ENCODE measurements around the gene FBXL22. TPM values are rescaled to one million over a fixed set of nuclear protein-coding genes. Genes with fewer than 3 reads are reported as not detected.

FBXL22 gene
- total RNA-seq, 6 experiments from 2014 or later, result 0.20 to 0.57 (median 0.29) TPM

DNA sequence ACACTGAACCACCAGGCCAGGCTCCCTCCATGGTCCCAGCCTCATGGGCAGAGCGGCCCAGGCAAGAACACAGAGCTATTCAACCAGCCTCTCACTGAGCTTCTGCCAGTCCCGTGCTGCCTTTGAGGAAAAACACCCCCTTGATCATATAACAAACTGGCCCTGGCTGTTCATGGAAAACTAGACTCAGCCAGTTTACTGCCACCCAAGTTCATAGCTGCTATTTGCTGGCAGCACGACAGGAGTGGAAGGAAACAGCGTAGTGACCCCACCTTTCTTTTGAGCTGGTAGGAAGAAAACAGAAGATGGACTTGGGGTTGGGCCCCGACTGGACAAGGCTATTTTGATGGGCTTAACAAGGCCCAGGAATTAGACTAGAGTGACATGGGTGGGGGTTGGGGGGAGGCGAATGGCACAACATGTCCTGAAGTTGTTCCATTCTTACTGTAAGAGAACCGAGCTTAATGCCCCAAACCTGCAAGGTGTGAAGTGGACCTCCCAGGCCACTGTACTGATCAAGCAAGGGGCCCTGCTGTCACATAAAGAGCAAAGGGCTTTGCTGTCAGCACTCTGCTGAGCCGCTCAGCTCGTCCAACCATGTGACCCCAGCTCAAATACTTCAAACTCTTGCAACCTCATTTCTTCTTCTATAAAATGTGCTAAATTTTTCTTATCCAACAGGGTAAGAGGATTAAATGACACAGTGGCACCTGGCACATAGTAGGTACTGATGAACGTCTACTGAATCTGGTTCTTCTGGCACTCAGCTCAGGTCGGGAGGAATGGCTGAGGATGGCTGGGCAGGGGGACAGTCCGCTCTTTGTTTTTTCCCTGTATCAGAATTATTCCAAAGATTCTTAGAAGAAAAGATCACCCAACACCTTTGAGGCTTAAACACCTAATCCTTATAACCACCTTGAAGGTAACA is 1.6 kb downstream of the FBXL22 start:
- Mint-ChIP-seq H3K9me3 (no peaks in the 10 kb centered on the region), H3K27me3 (ENCODE audit: insufficient read depth) (peaks cover 6% of the 10 kb centered on the region), H3K27ac (no peak overlapping the region; the same call in 1 of the 2 replicates), H3K36me3 (ENCODE audit: low read depth) (0 out of 2 replicates have a peak, but pooled peaks cover 7% of the 10 kb centered on the region), H3K4me1 (ENCODE audit: low read depth) (peaks cover 34% of the 10 kb centered on the region), H3K4me3 (no peak overlapping the region)
- no peak for DNase-seq
- TF ChIP-seq, protein P1, sequence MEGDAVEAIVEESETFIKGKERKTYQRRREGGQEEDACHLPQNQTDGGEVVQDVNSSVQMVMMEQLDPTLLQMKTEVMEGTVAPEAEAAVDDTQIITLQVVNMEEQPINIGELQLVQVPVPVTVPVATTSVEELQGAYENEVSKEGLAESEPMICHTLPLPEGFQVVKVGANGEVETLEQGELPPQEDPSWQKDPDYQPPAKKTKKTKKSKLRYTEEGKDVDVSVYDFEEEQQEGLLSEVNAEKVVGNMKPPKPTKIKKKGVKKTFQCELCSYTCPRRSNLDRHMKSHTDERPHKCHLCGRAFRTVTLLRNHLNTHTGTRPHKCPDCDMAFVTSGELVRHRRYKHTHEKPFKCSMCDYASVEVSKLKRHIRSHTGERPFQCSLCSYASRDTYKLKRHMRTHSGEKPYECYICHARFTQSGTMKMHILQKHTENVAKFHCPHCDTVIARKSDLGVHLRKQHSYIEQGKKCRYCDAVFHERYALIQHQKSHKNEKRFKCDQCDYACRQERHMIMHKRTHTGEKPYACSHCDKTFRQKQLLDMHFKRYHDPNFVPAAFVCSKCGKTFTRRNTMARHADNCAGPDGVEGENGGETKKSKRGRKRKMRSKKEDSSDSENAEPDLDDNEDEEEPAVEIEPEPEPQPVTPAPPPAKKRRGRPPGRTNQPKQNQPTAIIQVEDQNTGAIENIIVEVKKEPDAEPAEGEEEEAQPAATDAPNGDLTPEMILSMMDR (IDR thresholded peaks at IDR 0.05), result no peak

DNA sequence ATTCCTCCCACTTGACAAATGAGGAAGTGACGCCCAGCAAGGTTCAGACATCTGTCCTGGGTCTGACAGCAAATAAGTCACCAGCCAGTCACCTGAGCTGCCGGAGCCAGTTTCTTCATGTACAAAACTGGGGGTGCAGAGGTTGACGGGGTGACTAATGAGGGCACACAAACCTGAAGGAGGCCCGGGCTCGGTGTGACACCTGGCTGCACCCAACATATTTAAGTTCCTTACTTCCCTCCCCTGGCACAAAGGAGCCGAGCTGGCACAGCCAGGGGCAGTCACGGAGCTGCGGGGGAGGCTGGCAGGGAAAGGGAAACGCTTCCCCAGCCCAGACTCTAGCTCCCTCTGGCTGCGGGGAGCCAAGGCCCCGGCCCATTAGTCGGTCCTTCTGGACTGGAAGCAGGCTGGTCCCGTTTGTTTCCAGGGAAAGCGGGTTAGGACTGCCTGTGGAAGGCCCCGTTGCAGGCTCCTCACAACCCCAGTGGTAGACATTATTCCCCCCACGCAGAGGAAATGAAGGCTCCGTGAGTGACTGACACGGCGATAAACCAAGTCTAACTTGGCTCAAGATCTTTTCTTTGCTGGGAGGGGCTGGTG is 2.3 kb downstream of the FBXL22 start:
- H3K27ac Mint-ChIP-seq, result peak overlapping the region; percentile 73; the same call in 1 of the 2 replicates
- DNase-seq, result no peak
- H3K4me3 Mint-ChIP-seq, result peak overlapping the region; percentile 97
- H3K27me3 Mint-ChIP-seq (ENCODE audit: insufficient read depth), result peaks cover 5% of the 10 kb centered on the region
- no peaks in the 10 kb centered on the region for H3K36me3 Mint-ChIP-seq (ENCODE audit: low read depth)
- H3K4me1 Mint-ChIP-seq (ENCODE audit: low read depth), result peaks cover 27% of the 10 kb centered on the region
- TF ChIP-seq, protein P1 (IDR thresholded peaks at IDR 0.05), result peak; percentile 66; the same call in 1 of the 2 replicates
- no peaks in the 10 kb centered on the region for H3K9me3 Mint-ChIP-seq

DNA sequence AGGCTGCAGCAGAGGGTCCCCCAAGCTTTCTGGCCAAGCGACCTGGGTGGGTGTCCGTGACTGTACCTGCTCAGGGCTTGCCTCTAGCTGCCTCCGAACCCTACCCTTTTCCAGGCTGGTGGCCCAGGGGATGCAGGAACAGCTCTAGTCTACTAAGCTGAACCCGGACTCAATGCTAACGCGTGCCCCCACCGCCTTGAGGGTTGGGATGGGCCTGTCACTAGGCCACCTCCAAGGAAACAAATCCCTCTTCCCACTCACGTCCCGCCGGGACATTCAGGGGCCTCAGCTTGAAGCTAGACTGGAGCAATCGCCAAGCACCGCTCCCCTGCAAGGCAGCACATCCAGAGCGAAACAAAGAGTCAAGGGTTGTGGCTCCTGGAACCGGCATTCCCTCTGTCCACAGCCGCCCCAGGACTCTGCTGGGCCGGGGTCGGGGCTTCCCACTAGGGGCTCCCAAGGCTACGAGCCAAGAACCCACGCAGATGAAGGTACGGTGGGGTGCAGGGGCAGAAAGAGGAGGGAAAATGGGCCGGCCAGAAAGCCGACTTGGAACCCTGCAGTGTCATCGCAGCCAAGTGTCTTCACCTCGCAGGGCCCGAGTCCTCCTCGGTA is 2.9 kb downstream of the FBXL22 start:
- H3K4me1 Mint-ChIP-seq (ENCODE audit: low read depth), result peaks cover 23% of the 10 kb centered on the region
- peaks cover 5% of the 10 kb centered on the region for H3K27me3 Mint-ChIP-seq (ENCODE audit: insufficient read depth)
- H3K4me3 Mint-ChIP-seq, result peak overlapping the region; percentile 97
- no peaks in the 10 kb centered on the region for H3K9me3 Mint-ChIP-seq
- peak overlapping the region; percentile 73 for H3K27ac Mint-ChIP-seq
- no peaks in the 10 kb centered on the region for H3K36me3 Mint-ChIP-seq (ENCODE audit: low read depth)
- TF ChIP-seq, protein P1 (IDR thresholded peaks at IDR 0.05), result no peak
- DNase-seq, result no peak

DNA sequence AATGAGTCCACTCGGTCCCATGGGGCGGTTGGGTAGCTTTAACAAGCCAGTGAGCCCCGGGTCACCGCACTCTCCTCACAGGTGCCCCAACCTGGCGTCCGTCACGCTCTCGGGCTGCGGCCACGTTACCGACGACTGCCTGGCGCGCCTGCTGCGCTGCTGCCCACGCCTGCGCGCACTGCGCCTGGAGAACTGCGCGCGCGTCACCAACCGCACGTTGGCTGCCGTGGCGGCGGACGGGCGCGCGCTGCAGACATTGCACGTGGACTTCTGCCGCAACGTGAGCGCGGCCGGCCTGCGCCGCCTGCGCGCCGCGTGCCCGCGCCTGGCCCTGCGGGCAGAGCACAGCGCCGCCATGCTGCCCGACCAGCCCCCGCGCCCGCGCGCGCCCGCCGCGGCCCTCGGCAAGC is 3.4 kb downstream of the FBXL22 start:
- peaks cover 5% of the 10 kb centered on the region for H3K27me3 Mint-ChIP-seq (ENCODE audit: insufficient read depth)
- no peaks in the 10 kb centered on the region for H3K36me3 Mint-ChIP-seq (ENCODE audit: low read depth)
- peaks cover 23% of the 10 kb centered on the region for H3K4me1 Mint-ChIP-seq (ENCODE audit: low read depth)
- peak; percentile 88 for DNase-seq
- H3K9me3 Mint-ChIP-seq, result no peaks in the 10 kb centered on the region
- peak overlapping the region; percentile 89 for H3K27ac Mint-ChIP-seq
- TF ChIP-seq, protein P1 (IDR thresholded peaks at IDR 0.05), result peak; percentile 22; the same call in 1 of the 2 replicates
- peak overlapping the region; percentile 97 for H3K4me3 Mint-ChIP-seq

DNA sequence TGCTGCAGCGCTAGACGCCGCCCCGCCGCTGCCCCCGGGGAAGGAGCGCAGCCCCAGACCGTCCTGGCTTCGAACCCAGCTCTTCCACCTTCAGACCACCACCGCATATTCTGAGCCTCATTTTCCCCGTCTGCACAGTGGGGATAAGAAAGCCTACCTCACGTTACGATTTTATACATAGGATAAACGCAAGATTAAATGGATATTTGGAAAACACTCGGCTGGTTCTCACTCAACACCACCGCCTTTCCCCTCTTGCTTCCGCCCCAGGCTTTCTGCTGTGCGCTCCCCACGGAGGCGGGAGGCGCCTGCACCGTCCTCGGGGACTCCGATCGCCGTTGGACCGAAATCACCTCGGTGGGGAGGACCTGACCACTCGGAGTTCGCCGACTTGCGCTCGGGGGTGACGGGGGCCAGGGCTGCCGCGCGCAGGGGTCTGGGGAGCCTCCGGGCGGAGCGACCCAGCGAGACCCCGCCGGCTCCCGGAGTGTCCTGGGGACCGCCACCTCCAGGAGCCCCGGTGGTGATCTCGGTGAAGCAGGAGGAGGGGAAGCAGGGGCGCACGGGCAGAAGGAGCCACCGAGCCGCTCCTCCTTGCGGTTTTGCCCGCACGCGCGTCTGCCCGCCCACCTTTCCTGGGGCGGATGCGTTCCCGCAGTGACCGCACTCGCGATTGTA is 4.0 kb downstream of the FBXL22 start:
- DNase-seq, result peak; percentile 19
- Mint-ChIP-seq H3K9me3 (no peaks in the 10 kb centered on the region), H3K36me3 (ENCODE audit: low read depth) (no peaks in the 10 kb centered on the region), H3K27ac (peak overlapping the region; percentile 89), H3K4me1 (ENCODE audit: low read depth) (peaks cover 22% of the 10 kb centered on the region), H3K4me3 (peak overlapping the region; percentile 97), H3K27me3 (ENCODE audit: insufficient read depth) (peaks cover 5% of the 10 kb centered on the region)
- TF ChIP-seq, protein P1 (IDR thresholded peaks at IDR 0.05), result no peak

Data from HFFc6 (cell line).